ENCODE data around the gene DOP1A.

Gene DOP1A

DNA sequence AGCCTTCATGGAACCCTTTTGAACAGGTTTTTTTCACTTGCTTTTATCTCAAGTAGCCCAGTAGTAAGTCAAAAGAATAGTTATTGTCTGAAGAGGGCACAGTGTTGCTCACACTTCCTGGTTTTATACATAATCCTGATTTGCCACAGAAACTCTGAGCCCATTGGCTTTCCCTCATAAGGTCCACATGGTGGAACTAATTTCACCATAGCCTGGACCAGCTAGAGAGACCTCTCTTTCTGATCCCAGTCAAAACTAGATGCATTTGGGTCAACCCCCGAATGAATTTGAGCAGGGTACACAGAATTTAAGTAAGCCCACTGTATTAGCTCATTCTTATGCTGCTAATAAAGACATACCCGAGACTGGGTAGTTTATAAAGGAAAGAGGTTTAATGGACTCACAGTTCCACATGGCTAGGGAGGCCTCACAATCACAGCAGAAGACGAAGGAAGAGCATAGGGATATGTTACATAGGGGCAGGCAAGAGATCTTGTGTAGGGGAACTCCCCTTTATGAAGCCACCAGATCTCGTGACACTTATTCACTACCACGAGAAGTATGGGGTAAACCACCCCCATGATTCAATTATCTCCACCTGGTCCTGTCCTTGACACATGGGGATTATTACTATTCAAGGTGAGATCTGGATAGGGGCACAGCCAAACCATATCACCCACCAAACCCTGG lies 131.8 kb downstream of the DOP1A start:
- DNase-seq (ENCODE audit: low spot score) = no peak

DNA sequence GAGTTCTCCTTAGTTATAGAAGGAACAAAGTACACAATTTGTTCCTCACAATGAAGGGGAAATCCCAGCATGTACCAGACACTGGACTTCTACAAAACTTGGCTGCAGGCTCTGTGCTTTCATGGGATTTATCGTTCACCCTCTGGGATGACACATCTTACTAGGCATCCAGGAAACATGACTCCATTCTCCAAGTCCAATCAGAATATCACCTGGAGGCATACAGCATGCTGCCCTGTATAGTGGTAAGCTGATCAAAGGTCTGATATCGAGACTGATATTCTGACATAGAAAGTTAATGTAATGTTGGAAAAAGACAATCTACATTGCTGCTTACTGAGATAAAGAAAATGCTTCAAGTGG lies 132.4 kb downstream of the DOP1A start:
- no peak for DNase-seq (ENCODE audit: low spot score)

DNA sequence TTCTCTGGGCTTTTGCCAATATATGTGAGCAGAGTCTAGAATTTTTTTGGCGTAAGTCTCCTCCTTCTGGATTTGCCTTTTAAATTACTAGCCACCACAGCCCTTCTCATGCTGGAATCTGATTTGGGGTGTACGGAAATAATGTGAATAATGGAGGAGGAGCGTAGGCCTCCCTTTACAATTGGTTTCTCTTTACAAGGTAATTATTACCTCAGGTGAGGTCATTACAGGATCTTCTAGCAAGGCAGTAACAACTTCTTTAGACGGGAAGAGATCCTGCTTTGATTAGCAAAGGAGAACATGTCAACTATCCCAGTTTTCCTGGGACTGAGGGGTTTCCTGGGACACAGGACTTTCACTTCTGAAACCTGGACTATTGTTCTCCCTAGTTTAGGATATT lies 134.6 kb downstream of the DOP1A start:
- no peak for DNase-seq (ENCODE audit: low spot score)

DNA sequence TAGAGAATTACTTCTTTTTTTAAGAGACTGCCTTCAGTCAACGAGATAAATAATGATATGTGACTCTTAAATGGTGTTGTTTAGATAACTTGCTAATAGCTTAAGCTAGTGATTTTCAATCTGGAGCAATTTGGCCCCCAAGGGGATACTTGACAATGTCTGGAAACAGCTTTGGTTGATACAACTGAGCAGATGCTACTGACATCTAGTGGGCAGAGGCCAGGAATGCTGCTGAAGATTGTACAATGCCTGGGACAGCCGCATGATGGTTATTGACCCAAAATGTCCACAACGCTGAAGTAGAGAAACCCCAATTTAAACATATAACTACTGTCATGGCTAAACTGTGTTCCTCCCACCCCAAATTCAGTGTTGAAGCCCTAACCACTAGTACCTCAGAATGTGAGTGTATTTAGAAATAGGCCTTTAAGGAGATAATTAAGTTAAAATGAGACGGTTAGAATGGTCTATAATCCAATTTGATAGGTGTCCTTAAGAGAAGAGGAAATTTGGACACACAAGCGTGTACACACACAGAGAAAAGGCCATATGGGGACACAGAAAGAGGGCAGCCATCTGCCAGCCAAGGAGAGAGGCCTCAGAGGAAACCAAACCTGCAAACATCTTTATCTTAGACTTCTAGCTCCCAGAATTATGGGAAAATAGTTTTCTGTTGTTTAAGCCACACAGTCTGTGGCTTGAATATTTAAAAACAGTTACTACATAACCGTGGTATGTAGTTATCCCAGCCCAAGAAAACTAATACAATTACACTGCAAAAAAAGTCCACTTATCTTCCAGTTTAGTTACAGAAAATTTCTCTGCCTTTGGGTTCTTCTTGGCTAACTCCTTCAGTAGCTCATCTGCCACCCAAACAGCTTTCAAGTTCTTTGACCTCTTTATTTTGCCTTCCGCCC lies 147.9 kb downstream of the DOP1A start:
- peak; percentile 69 for DNase-seq (ENCODE audit: low spot score)

DNA sequence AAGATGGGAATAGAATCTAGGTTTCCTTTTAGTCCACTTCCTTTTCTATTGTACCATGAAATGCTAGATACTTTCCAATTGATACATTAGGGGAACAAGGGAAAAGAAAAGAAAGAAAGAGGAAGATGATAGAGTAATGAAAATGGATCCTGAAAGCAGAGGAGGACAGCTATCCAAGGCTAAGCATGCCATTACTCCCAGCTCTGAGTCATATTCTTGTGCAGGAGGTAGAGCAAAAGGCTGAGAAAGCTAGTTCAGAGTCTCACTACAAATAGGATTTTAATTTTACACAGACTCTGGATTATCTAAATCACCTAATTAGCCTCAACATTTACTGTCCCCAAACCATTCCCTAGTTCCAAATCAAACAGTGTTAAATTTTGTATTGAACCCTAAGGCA lies 149.3 kb downstream of the DOP1A start:
- no peak for DNase-seq (ENCODE audit: low spot score)

Data from D341Med (cell line).